Endothelial cell of umbilical vein (primary cell): ENCODE results near the gene P2RX1. TPM values are rescaled to one million over a fixed set of nuclear protein-coding genes. Genes with fewer than 3 reads are reported as not detected.

Source experiments
- BruUV-seq: library from RNA; stranded (reverse); fragments of 400-500 nt; replicated peaks from 2 replicates; lab custom pipeline; 2021; lab: Mats Ljungman, UMichigan
- CTCF ChIA-PET: fragments of 300-600, 350-600 bp; sonication (Branson Sonifier 250); formaldehyde crosslinking; loops from one replicate; lab custom pipeline; 2021; ENCODE audit warnings: antibody characterized with exemption, inconsistent platforms; lab: Charles Lee
- POLR2A ChIA-PET: fragments of 300-600, 350-600 bp; sonication (Branson Sonifier 250); formaldehyde crosslinking; loops from one replicate; lab custom pipeline; 2021; ENCODE audit warnings: antibody characterized with exemption, inconsistent platforms; lab: Charles Lee
- DNase-seq: peaks from one replicate; pipeline ENCODE4 v3.0.0-alpha.2; 2011; ENCODE audit warnings: low read depth, low spot score
- FAIRE-seq: peaks from 2 replicates; lab custom pipeline; 2011; peaks lifted over from hg19 to GRCh38; lab: Jason Lieb, UNC
- H2AFZ ChIP-seq: 2 replicates; pipeline ENCODE4 v1.6.0; 2012; ENCODE audit warnings: low read depth, low read length, control low read depth, inconsistent platforms
- H3K27ac ChIP-seq: 2 replicates; pipeline ENCODE4 v1.5.1; 2011; ENCODE audit warnings: low read depth, mild to moderate bottlenecking, control low read depth, low read length, moderate library complexity; ENCODE audit not compliant: insufficient read depth
- H3K27me3 ChIP-seq, 2 experiments: 2 replicates each; pipeline versions ENCODE4 v1.6.0 to v1.6.1; 2011; ENCODE audit warnings: low read length in 2 of 2, mixed read lengths in 1 of 2; ENCODE audit not compliant: control insufficient read depth in 2 of 2, insufficient read depth in 2 of 2
- H3K36me3 ChIP-seq, 2 experiments: 2 replicates in 1 of 2; 3 replicates in 1 of 2; pipeline ENCODE4 v1.5.1; 2011; ENCODE audit warnings: low read length in 2 of 2, mild to moderate bottlenecking in 1 of 2, moderate library complexity in 1 of 2; ENCODE audit not compliant: control insufficient read depth in 2 of 2, insufficient read depth in 2 of 2; ENCODE audit errors: extremely low read depth in 1 of 2
- H3K4me1 ChIP-seq: 3 replicates; pipeline ENCODE4 v1.5.1; 2011; ENCODE audit warnings: mild to moderate bottlenecking, low read length; ENCODE audit not compliant: control insufficient read depth, insufficient read depth; ENCODE audit errors: extremely low read depth
- H3K4me2 ChIP-seq: 2 replicates; pipeline ENCODE4 v1.6.1; 2011; ENCODE audit warnings: low read length, control low read depth, mixed read lengths; ENCODE audit not compliant: insufficient read depth
- H3K4me3 ChIP-seq, 3 experiments: fragments of 200-600 bp in 1 of 3; sonication (generic), shearing (Covaris generic) in 1 of 3; replicated peaks in 1 of 3; 2 replicates each; pipeline ENCODE4 v1.5.1; 2011 to 2016; ENCODE audit warnings: control low read depth in 3 of 3, low read length in 3 of 3, mild to moderate bottlenecking in 2 of 3, inconsistent platforms in 1 of 3, low read depth in 1 of 3, moderate library complexity in 1 of 3; ENCODE audit not compliant: insufficient read depth in 1 of 3
- H3K79me2 ChIP-seq: 2 replicates; pipeline ENCODE4 v1.6.0; 2012; ENCODE audit warnings: low read length, inconsistent platforms; ENCODE audit not compliant: control insufficient read depth, insufficient read depth
- H3K9ac ChIP-seq: replicated peaks from 2 replicates; pipeline ENCODE3; 2011; ENCODE audit warnings: low read length, control low read depth; ENCODE audit not compliant: insufficient read depth; ENCODE audit errors: extremely low read depth
- H3K9me1 ChIP-seq: replicated peaks from 3 replicates; pipeline ENCODE4 v1.6.0; 2011; ENCODE audit warnings: mild to moderate bottlenecking, low read length; ENCODE audit not compliant: control insufficient read depth, insufficient read depth; ENCODE audit errors: extremely low read depth
- H3K9me3 ChIP-seq: replicated peaks from 2 replicates; pipeline ENCODE4 v1.5.1; 2012; ENCODE audit warnings: low read length, inconsistent platforms; ENCODE audit not compliant: control insufficient read depth, insufficient read depth
- H4K20me1 ChIP-seq: replicated peaks from 2 replicates; pipeline ENCODE3; 2011; ENCODE audit warnings: mild to moderate bottlenecking, low read length; ENCODE audit not compliant: control insufficient read depth, insufficient read depth; ENCODE audit errors: extremely low read depth
- EZH2 ChIP-seq: IDR thresholded peaks from 2 replicates; pipeline ENCODE4 v1.6.1; 2012; ENCODE audit warnings: borderline replicate concordance, low read depth, mild to moderate bottlenecking, moderate library complexity, low read length, inconsistent platforms; ENCODE audit not compliant: severe bottlenecking
- FOS ChIP-seq: IDR thresholded peaks from 2 replicates; pipeline ENCODE4 v1.6.1; 2011; ENCODE audit warnings: mild to moderate bottlenecking, low read length, moderate library complexity, borderline replicate concordance; ENCODE audit not compliant: insufficient read depth
- GATA2 ChIP-seq: IDR thresholded peaks from 2 replicates; pipeline ENCODE4 v1.7.0; 2011; ENCODE audit warnings: low read depth, mild to moderate bottlenecking, moderate library complexity, mixed read lengths, low read length; ENCODE audit not compliant: insufficient read length, insufficient read depth
- JUN ChIP-seq: IDR thresholded peaks from 2 replicates; pipeline ENCODE4 v1.6.1; 2011; ENCODE audit warnings: borderline replicate concordance, low read depth; ENCODE audit not compliant: insufficient read length, insufficient read depth
- MYC ChIP-seq: IDR thresholded peaks from one replicate; pipeline ENCODE4 v1.6.1; 2011; ENCODE audit warnings: mild to moderate bottlenecking, low read depth, low read length
- POLR2A ChIP-seq: IDR thresholded peaks from 2 replicates; pipeline ENCODE4 v1.6.1; 2012; ENCODE audit warnings: low read depth, mild to moderate bottlenecking, control low read depth, low read length
- POLR2AphosphoS5 ChIP-seq: IDR thresholded peaks from 2 replicates; pipeline ENCODE4 v1.6.1; 2012; ENCODE audit warnings: low read depth, mild to moderate bottlenecking, control low read depth, low read length, moderate library complexity; ENCODE audit not compliant: insufficient read depth
- dilution Hi-C: fragments of 300-500 bp; cut with MboI; formaldehyde crosslinking; loops from one replicate; pipeline ENCODE4 v1.15.0; 2019; ENCODE audit warnings: low sequenced_read_pairs; ENCODE audit not compliant: extremely low pct_ligation_motif_present
- intact Hi-C: fragments of 100-400 bp; cut with micrococcal nuclease; formaldehyde crosslinking; loops from one replicate; pipeline ENCODE4 v1.10.0; 2022
- polyA plus RNA-seq, 4 experiments: library from polyadenylated mRNA; depleted of rRNA in 3 of 4; stranded (reverse) in 3 of 4; unstranded in 1 of 4; fragments of >200 nt; gene quantifications; 2 replicates each; pipeline versions ENCODE4 v1.2.1 to v1.2.3, GENCODE V29; 2011 to 2012; ENCODE audit warnings: missing spikeins in 1 of 4
- total RNA-seq: library from RNA; stranded (reverse); gene quantifications from 2 replicates; pipeline ENCODE4 v1.2.3, GENCODE V29; 2021
- TF ChIP-seq, protein P1 (sequence below), 2 donors: IDR thresholded peaks; 1 replicate in 1 of 2; 2 replicates in 1 of 2; pipeline ENCODE4 v1.5.1; 2011; ENCODE audit warnings: low read length in 2 of 2, mild to moderate bottlenecking in 2 of 2, moderate library complexity in 2 of 2, control low read depth in 1 of 2, inconsistent platforms in 1 of 2, low read depth in 1 of 2; ENCODE audit not compliant: insufficient read depth in 1 of 2; ENCODE audit errors: extremely low read depth in 1 of 2
- TF ChIP-seq, protein P2 (sequence below): IDR thresholded peaks from 2 replicates; pipeline ENCODE4 v1.6.1; 2011; ENCODE audit not compliant: insufficient read depth, insufficient read length

Gene P2RX1
- total and polyA plus RNA-seq, 2 donors (not counting 3 experiments of a cell fraction or from before 2014, with no cell fraction given) = not detected

DNA sequence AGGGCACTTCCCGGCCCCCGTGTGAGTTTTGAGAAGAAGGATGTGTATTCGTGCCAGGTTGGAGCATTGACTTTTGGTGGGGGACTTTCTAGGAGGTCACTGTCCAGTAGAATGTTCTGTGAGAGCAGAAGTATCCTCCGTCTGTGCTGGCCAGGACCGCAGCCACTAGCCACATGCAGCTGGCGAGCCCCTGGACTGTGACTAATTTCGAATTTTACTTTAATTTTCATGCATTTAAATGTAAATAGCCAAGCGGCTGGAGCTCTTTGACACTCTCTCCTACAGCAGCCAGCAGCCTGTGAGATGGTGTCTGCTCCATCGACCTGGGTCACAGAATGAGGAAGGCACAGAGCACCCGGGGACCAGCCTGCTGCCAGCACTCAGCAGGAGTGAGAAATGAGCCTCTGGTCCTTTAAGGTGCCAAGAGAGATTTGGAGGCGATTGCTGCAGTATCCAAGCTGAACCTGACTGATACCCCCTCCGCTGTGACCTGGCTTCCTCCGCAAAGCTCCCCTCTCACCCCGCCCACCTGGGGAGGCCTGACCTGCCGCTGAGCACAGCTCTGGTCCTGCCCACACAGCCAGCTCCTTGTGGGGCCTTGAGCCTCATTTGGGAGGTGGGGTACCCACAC lies 40.2 kb upstream of the P2RX1 start:
- H3K36me3 ChIP-seq = no peaks in the 10 kb centered on the region
- no peak for DNase-seq
- intact Hi-C loops = no loop called here
- H3K9ac ChIP-seq = no peak overlapping the region
- no peaks in the 10 kb centered on the region for H3K27me3 ChIP-seq
- ChIA-PET POLR2A (no interaction called here), CTCF (interaction anchor here (1.1 to 1.5 kb wide), 5 partner anchors 8 to 42 kb away, joined by 3 to 5 read pairs (median 3); no protein-coding TSS in a partner anchor)
- no peaks in the 10 kb centered on the region for H3K9me1 ChIP-seq
- no TSS peak for BruUV-seq
- H3K79me2 ChIP-seq = no peaks in the 10 kb centered on the region
- TF ChIP-seq GATA2 = no peak
- TF ChIP-seq EZH2 = no peak
- TF ChIP-seq, protein P1, sequence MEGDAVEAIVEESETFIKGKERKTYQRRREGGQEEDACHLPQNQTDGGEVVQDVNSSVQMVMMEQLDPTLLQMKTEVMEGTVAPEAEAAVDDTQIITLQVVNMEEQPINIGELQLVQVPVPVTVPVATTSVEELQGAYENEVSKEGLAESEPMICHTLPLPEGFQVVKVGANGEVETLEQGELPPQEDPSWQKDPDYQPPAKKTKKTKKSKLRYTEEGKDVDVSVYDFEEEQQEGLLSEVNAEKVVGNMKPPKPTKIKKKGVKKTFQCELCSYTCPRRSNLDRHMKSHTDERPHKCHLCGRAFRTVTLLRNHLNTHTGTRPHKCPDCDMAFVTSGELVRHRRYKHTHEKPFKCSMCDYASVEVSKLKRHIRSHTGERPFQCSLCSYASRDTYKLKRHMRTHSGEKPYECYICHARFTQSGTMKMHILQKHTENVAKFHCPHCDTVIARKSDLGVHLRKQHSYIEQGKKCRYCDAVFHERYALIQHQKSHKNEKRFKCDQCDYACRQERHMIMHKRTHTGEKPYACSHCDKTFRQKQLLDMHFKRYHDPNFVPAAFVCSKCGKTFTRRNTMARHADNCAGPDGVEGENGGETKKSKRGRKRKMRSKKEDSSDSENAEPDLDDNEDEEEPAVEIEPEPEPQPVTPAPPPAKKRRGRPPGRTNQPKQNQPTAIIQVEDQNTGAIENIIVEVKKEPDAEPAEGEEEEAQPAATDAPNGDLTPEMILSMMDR (IDR thresholded peaks at IDR 0.05; ENCODE audit: extremely low read depth in 1 of 2, insufficient read depth in 1 of 2, low read depth in 1 of 2, low read length in 2 of 2) = no peak
- TF ChIP-seq JUN = no peak
- TF ChIP-seq FOS = no peak
- TF ChIP-seq POLR2AphosphoS5 = no peak
- TF ChIP-seq POLR2A = no peak
- no peak for TF ChIP-seq MYC
- TF ChIP-seq, protein P2, sequence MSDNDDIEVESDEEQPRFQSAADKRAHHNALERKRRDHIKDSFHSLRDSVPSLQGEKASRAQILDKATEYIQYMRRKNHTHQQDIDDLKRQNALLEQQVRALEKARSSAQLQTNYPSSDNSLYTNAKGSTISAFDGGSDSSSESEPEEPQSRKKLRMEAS = no peak
- no peak overlapping the region for H3K27ac ChIP-seq
- no peak overlapping the region for H3K4me3 ChIP-seq
- no peak overlapping the region for H2AFZ ChIP-seq
- no peaks in the 10 kb centered on the region for H4K20me1 ChIP-seq
- no peaks in the 10 kb centered on the region for H3K9me3 ChIP-seq
- dilution Hi-C loops = no loop called here
- H3K4me1 ChIP-seq = peaks cover 5% of the 10 kb centered on the region
- no peak overlapping the region for H3K4me2 ChIP-seq
- FAIRE-seq = no peak
